Ishikawa (cell line): ENCODE results near the gene PLA2G4A.

Source experiments
- CEBPB ChIP-seq: IDR thresholded peaks from 2 replicates; pipeline ENCODE4 v1.6.1; 2012
- CREB1 ChIP-seq: IDR thresholded peaks from 2 replicates; pipeline ENCODE4 v1.6.1; 2012; ENCODE audit warnings: low read depth
- EGR1 ChIP-seq: IDR thresholded peaks from 2 replicates; pipeline ENCODE4 v1.6.1; 2012
- EP300 ChIP-seq: IDR thresholded peaks from 2 replicates; pipeline ENCODE4 v1.6.1; 2012; ENCODE audit warnings: borderline replicate concordance
- FOXM1 ChIP-seq: IDR thresholded peaks from 2 replicates; pipeline ENCODE4 v1.6.1; 2012; ENCODE audit warnings: low read depth, borderline replicate concordance
- MAX ChIP-seq: IDR thresholded peaks from 2 replicates; pipeline ENCODE4 v1.6.1; 2012
- NFIC ChIP-seq: IDR thresholded peaks from 2 replicates; pipeline ENCODE4 v1.6.1; 2012
- RAD21 ChIP-seq: IDR thresholded peaks from 2 replicates; pipeline ENCODE4 v1.6.1; 2012; ENCODE audit warnings: low read depth
- REST ChIP-seq: IDR thresholded peaks from 2 replicates; pipeline ENCODE4 v1.6.1; 2012; ENCODE audit warnings: low read depth, mild to moderate bottlenecking
- TAF1 ChIP-seq: IDR thresholded peaks from 2 replicates; pipeline ENCODE4 v1.6.1; 2012; ENCODE audit warnings: low read depth, mild to moderate bottlenecking
- TCF12 ChIP-seq: IDR thresholded peaks from 2 replicates; pipeline ENCODE4 v1.6.1; 2012; ENCODE audit warnings: low read depth
- TEAD4 ChIP-seq: IDR thresholded peaks from 2 replicates; pipeline ENCODE4 v1.6.1; 2012
- USF1 ChIP-seq: IDR thresholded peaks from 2 replicates; pipeline ENCODE4 v1.6.1; 2012
- YY1 ChIP-seq: IDR thresholded peaks from 2 replicates; pipeline ENCODE4 v1.6.1; 2012; ENCODE audit warnings: low read depth
- ZBTB7A ChIP-seq: IDR thresholded peaks from 2 replicates; pipeline ENCODE4 v1.6.1; 2012; ENCODE audit warnings: low read depth

PLA2G4A gene

DNA sequence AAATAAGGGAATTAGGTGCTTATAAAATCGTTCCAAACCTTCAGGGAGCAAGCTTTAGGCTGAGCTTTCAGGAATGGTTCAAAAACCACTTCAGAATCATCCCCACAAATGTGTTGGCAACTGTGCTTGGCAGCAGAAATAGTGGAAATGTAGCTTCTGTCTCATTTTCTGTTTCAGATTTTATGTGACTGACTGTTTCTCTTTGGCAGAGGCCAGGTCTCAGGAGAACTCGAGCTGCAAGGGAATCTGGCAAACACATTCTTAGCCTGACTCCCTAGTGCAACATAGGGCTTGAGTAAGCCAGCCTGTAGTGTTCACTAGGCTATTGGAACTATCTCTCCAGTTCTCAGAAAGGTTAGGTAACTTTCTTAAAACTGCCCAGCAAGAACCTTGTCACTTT lies 128.6 kb downstream of the PLA2G4A start:
- TF ChIP-seq RAD21: no peak
- TF ChIP-seq ZBTB7A: no peak
- no peak for TF ChIP-seq USF1
- no peak for TF ChIP-seq TEAD4
- TF ChIP-seq CREB1: no peak
- no peak for TF ChIP-seq MAX
- TF ChIP-seq YY1: no peak
- no peak for TF ChIP-seq NFIC
- TF ChIP-seq REST: no peak
- TF ChIP-seq EGR1: no peak
- no peak for TF ChIP-seq TAF1
- no peak for TF ChIP-seq CEBPB
- TF ChIP-seq TCF12: no peak
- no peak for TF ChIP-seq EP300
- TF ChIP-seq FOXM1: no peak

DNA sequence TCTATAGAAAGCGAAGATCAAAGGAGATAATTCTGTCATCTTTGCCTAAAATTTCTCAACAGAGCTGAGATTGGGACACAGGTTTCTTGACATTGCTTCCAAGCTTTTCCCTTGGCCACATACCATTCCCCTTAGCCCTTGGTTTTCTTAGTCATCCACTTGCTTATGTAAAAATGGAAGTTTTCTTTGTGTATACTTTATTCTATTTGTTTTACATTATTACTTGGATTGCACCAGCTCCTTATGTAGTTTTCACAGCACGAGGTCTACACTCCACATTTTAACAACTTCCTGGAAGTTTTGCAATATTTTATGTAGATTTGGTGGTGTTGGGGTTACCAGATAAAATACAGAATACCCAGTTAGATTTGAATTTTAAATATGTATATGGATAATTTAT lies 129.8 kb downstream of the PLA2G4A start:
- no peak for TF ChIP-seq YY1
- no peak for TF ChIP-seq USF1
- TF ChIP-seq FOXM1: no peak
- no peak for TF ChIP-seq ZBTB7A
- no peak for TF ChIP-seq NFIC
- TF ChIP-seq TAF1: no peak
- no peak for TF ChIP-seq TCF12
- TF ChIP-seq CEBPB: no peak
- TF ChIP-seq REST: no peak
- TF ChIP-seq EP300: no peak
- TF ChIP-seq RAD21: no peak
- no peak for TF ChIP-seq CREB1
- TF ChIP-seq EGR1: no peak
- TF ChIP-seq TEAD4: no peak

DNA sequence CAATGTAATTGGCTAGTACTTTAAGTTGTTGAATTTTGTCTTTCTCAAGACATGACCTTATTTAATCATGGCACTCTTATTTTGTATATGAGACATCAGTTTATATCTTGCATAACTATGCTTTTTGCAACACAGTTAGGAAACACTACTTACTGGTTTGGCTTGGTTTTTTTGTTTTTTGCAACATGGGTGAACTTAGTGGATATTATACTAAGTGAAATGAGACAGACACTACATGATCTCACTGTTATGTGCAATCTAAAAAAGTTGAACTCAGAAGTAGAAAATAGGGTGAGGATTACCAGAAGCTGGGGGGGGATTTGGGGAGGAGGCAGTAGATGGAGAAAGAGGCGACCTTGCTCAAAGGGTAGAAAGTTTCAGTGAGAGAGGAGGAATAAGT lies 132.1 kb downstream of the PLA2G4A start:
- TF ChIP-seq FOXM1 (no peak), NFIC (no peak), TEAD4 (no peak), TCF12 (no peak), USF1 (no peak), YY1 (no peak), REST (no peak), RAD21 (no peak), CREB1 (no peak), MAX (no peak), ZBTB7A (no peak), TAF1 (no peak), EP300 (no peak), EGR1 (no peak), CEBPB (no peak)

GRCh38 chr1:186965847-186966246 lies 137.1 kb downstream of the PLA2G4A start:
- TF ChIP-seq NFIC: no peak
- no peak for TF ChIP-seq REST
- TF ChIP-seq TCF12: no peak
- no peak for TF ChIP-seq MAX
